SK-N-SH treated with all-trans-retinoic acid at 6 μM for 48 hours (cell line): ENCODE measurements around the gene TRIM31.

ENCODE experiments used
- ATAC-seq: fragments of 200-7000 bp; cut with Tn5 transposase; 3 replicates; pipeline ENCODE4 v1.9.1; 2020; ENCODE audit warnings: mild to moderate bottlenecking, moderate library complexity
- ARNTL ChIP-seq: fragments of 450-650 bp; formaldehyde crosslinking; IDR thresholded peaks from 2 replicates; pipeline ENCODE4 v1.5.0; 2020; ENCODE audit warnings: low read depth, mild to moderate bottlenecking, moderate library complexity, borderline replicate concordance
- BACH2 ChIP-seq: fragments of 250-450 bp; sonication (Bioruptor Pico); IDR thresholded peaks from 2 replicates; pipeline ENCODE4 v1.9.0; 2021; ENCODE audit warnings: mild to moderate bottlenecking, borderline replicate concordance
- CSDC2 ChIP-seq: fragments of 250-450 bp; sonication (Bioruptor Pico); IDR thresholded peaks from 2 replicates; pipeline ENCODE4 v1.5.0; 2020; ENCODE audit warnings: mild to moderate bottlenecking, moderate library complexity
- ESRRG ChIP-seq: fragments of 250-450 bp; sonication (Bioruptor Pico); IDR thresholded peaks from 2 replicates; pipeline ENCODE4 v1.6.1; 2021; ENCODE audit warnings: mild to moderate bottlenecking
- GLIS3 ChIP-seq: fragments of 250-450 bp; sonication (Bioruptor Pico); IDR thresholded peaks from 2 replicates; pipeline ENCODE4 v1.5.0; 2020; ENCODE audit warnings: mild to moderate bottlenecking, moderate library complexity
- ISL1 ChIP-seq: fragments of 250-450 bp; sonication (Bioruptor Pico); IDR thresholded peaks from 2 replicates; pipeline ENCODE4 v2.1.2; 2022; ENCODE audit warnings: mild to moderate bottlenecking, moderate library complexity
- OSR1 ChIP-seq: fragments of 250-450 bp; sonication (Bioruptor Pico); IDR thresholded peaks from 2 replicates; pipeline ENCODE4 v1.8.0; 2022; ENCODE audit warnings: moderate library complexity, mild to moderate bottlenecking, inconsistent platforms
- PATZ1 ChIP-seq: fragments of 250-450 bp; sonication (Bioruptor Pico); IDR thresholded peaks from 2 replicates; pipeline ENCODE4 v1.8.0; 2020; ENCODE audit warnings: mild to moderate bottlenecking, moderate library complexity, borderline replicate concordance
- PPARA ChIP-seq: fragments of 250-450 bp; sonication (Bioruptor Pico); IDR thresholded peaks from 2 replicates; pipeline ENCODE4 v1.5.0; 2020; ENCODE audit warnings: mild to moderate bottlenecking, borderline replicate concordance
- RARB ChIP-seq: fragments of 250-450 bp; sonication (Bioruptor Pico); IDR thresholded peaks from 2 replicates; pipeline ENCODE4 v1.8.0; 2021; ENCODE audit warnings: mild to moderate bottlenecking, moderate library complexity
- SNAI2 ChIP-seq: fragments of 250-450 bp; sonication (Bioruptor Pico); IDR thresholded peaks from 2 replicates; pipeline ENCODE4 v1.5.0; 2020; ENCODE audit warnings: mild to moderate bottlenecking, moderate library complexity
- TCF4 ChIP-seq: fragments of 250-450 bp; sonication (Bioruptor Pico); IDR thresholded peaks from 2 replicates; pipeline ENCODE4 v1.8.0; 2021; ENCODE audit warnings: mild to moderate bottlenecking, moderate library complexity, borderline replicate concordance
- TOX ChIP-seq: fragments of 250-450 bp; sonication (Bioruptor Pico); IDR thresholded peaks from 2 replicates; pipeline ENCODE4 v1.8.0; 2021; ENCODE audit warnings: mild to moderate bottlenecking, moderate library complexity, borderline replicate concordance
- TSHZ2 ChIP-seq: fragments of 250-450 bp; sonication (Bioruptor Pico); IDR thresholded peaks from 2 replicates; pipeline ENCODE4 v1.5.0; 2020; ENCODE audit warnings: mild to moderate bottlenecking, moderate library complexity
- ZC3H10 ChIP-seq: fragments of 250-450 bp; sonication (Bioruptor Pico); IDR thresholded peaks from 2 replicates; pipeline ENCODE4 v1.5.1; 2021; ENCODE audit warnings: mild to moderate bottlenecking, moderate library complexity
- ZFP3 ChIP-seq: fragments of 250-450 bp; sonication (Bioruptor Pico); IDR thresholded peaks from 2 replicates; pipeline ENCODE4 v1.5.0; 2020; ENCODE audit warnings: mild to moderate bottlenecking, moderate library complexity
- ZFP30 ChIP-seq: fragments of 450-650 bp; formaldehyde crosslinking; IDR thresholded peaks from 2 replicates; pipeline ENCODE4 v1.5.0; 2022; ENCODE audit warnings: mild to moderate bottlenecking, moderate library complexity
- ZNF565 ChIP-seq: fragments of 450-650 bp; formaldehyde crosslinking; conservative IDR thresholded peaks from 2 replicates; pipeline ENCODE4 v1.5.0; 2020; ENCODE audit warnings: low read depth, mild to moderate bottlenecking, moderate library complexity
- ZNF70 ChIP-seq: fragments of 450-650 bp; formaldehyde crosslinking; IDR thresholded peaks from 2 replicates; pipeline ENCODE4 v1.5.0; 2020; ENCODE audit warnings: mild to moderate bottlenecking, moderate library complexity
- ZNF8 ChIP-seq: fragments of 450-650 bp; formaldehyde crosslinking; IDR thresholded peaks from 2 replicates; pipeline ENCODE4 v1.5.0; 2020; ENCODE audit warnings: mild to moderate bottlenecking, moderate library complexity

The TRIM31 gene

GRCh38 chr6:30075094-30075789, 37.6 kb downstream of the TRIM31 start, which contains the start of gene RNF39 (continued):
- TF ChIP-seq PATZ1 (CRISPR knock-in tag): no peak
- no peak for TF ChIP-seq BACH2
- TF ChIP-seq PPARA (CRISPR knock-in tag): no peak
- TF ChIP-seq ZNF8 (CRISPR knock-in tag): no peak

GRCh38 chr6:30074331-30075093, 38.4 kb downstream of the TRIM31 start:
- TF ChIP-seq ESRRG (CRISPR knock-in tag) (no peak), PPARA (CRISPR knock-in tag) (no peak), GLIS3 (CRISPR knock-in tag) (no peak), PATZ1 (CRISPR knock-in tag) (no peak), RARB (CRISPR knock-in tag) (no peak), ZFP3 (CRISPR knock-in tag) (no peak), TSHZ2 (CRISPR knock-in tag) (no peak), ZC3H10 (no peak), CSDC2 (no peak), ZNF565 (CRISPR knock-in tag) (no peak), TCF4 (CRISPR knock-in tag) (no peak), ZNF70 (CRISPR knock-in tag) (no peak), ZFP30 (CRISPR knock-in tag) (no peak)
- TF ChIP-seq, all 23 proteins: peak for 0
- no peak for ATAC-seq

- no peak for ATAC-seq
- no peak for TF ChIP-seq ZFP30 (CRISPR knock-in tag)
- no peak for TF ChIP-seq SNAI2 (CRISPR knock-in tag)
- TF ChIP-seq ESRRG (CRISPR knock-in tag): no peak
- no peak for TF ChIP-seq ZFP3 (CRISPR knock-in tag)
- TF ChIP-seq, all 23 proteins: peak for 0
These were observed 39.2 kb downstream of the TRIM31 start for GRCh38 chr6:30073489-30074235.

- ATAC-seq: no peak
- TF ChIP-seq TSHZ2 (CRISPR knock-in tag): no peak
- TF ChIP-seq ARNTL (CRISPR knock-in tag): no peak
- no peak for TF ChIP-seq PPARA (CRISPR knock-in tag)
- TF ChIP-seq TOX (CRISPR knock-in tag): no peak
- no peak for TF ChIP-seq ZFP3 (CRISPR knock-in tag)
- no peak for TF ChIP-seq ZNF70 (CRISPR knock-in tag)
- no peak for TF ChIP-seq ZNF565 (CRISPR knock-in tag)
- no peak for TF ChIP-seq ISL1
- no peak for TF ChIP-seq PATZ1 (CRISPR knock-in tag)
- TF ChIP-seq CSDC2: no peak
- TF ChIP-seq OSR1 (CRISPR knock-in tag): no peak
These were observed 41.0 kb downstream of the TRIM31 start for GRCh38 chr6:30071858-30072257.
